WTC11 (cell line): ENCODE results near the gene SYNDIG1.

ENCODE experiments used
- ELF4 ChIP-seq: sonication (generic); formaldehyde crosslinking; IDR thresholded peaks from 2 replicates; pipeline ENCODE4 v1.8.1; 2022; ENCODE audit warnings: low read depth, mild to moderate bottlenecking, moderate library complexity, missing genetic modification reagents
- ESRRA ChIP-seq: sonication (generic); formaldehyde crosslinking; IDR thresholded peaks from 2 replicates; pipeline ENCODE4 v1.8.1; 2022; ENCODE audit warnings: mild to moderate bottlenecking, missing genetic modification reagents, borderline replicate concordance
- FOXJ3 ChIP-seq: sonication (generic); formaldehyde crosslinking; IDR thresholded peaks from 2 replicates; pipeline ENCODE4 v1.9.0; 2021; ENCODE audit warnings: missing genetic modification reagents, mild to moderate bottlenecking, borderline replicate concordance
- GABPB1 ChIP-seq: sonication (generic); formaldehyde crosslinking; IDR thresholded peaks from 2 replicates; pipeline ENCODE4 v1.8.1; 2023; ENCODE audit warnings: mild to moderate bottlenecking, missing genetic modification reagents
- JUN ChIP-seq: sonication (generic); formaldehyde crosslinking; IDR thresholded peaks from 2 replicates; pipeline ENCODE4 v1.8.0; 2023; ENCODE audit warnings: mild to moderate bottlenecking, missing genetic modification reagents
- KAT7 ChIP-seq: sonication (generic); formaldehyde crosslinking; IDR thresholded peaks from 2 replicates; pipeline ENCODE4 v1.8.1; 2023; ENCODE audit warnings: missing genetic modification reagents, mild to moderate bottlenecking, borderline replicate concordance
- NFYB ChIP-seq: sonication (generic); formaldehyde crosslinking; conservative IDR thresholded peaks from 2 replicates; pipeline ENCODE4 v1.8.0; 2022; ENCODE audit warnings: low read depth, missing genetic modification reagents
- ZNF121 ChIP-seq: sonication (generic); formaldehyde crosslinking; IDR thresholded peaks from 2 replicates; pipeline ENCODE4 v1.8.0; 2023; ENCODE audit warnings: missing genetic modification reagents
- ZNF396 ChIP-seq: fragments of 250-450 bp; sonication (Bioruptor Pico); IDR thresholded peaks from 2 replicates; pipeline ENCODE4 v1.8.0; 2021; ENCODE audit warnings: mild to moderate bottlenecking, moderate library complexity, borderline replicate concordance
- TF ChIP-seq, protein P1 (sequence below): fragments of 200-600 bp; IDR thresholded peaks from 2 replicates; pipeline ENCODE4 v1.8.0; 2022; ENCODE audit warnings: antibody characterized with exemption
- TF ChIP-seq, protein P2 (sequence below): sonication (generic); formaldehyde crosslinking; IDR thresholded peaks from 2 replicates; pipeline ENCODE4 v1.8.1; 2023; ENCODE audit warnings: mild to moderate bottlenecking, missing genetic modification reagents, moderate library complexity
- TF ChIP-seq, protein P3 (sequence below): sonication (generic); formaldehyde crosslinking; IDR thresholded peaks from 2 replicates; pipeline ENCODE4 v1.8.1; 2022; ENCODE audit warnings: low read depth, missing genetic modification reagents, borderline replicate concordance
- TF ChIP-seq, protein P4 (sequence below): sonication (generic); formaldehyde crosslinking; IDR thresholded peaks from 2 replicates; pipeline ENCODE4 v1.8.0; 2023; ENCODE audit warnings: mild to moderate bottlenecking, missing genetic modification reagents

DNA sequence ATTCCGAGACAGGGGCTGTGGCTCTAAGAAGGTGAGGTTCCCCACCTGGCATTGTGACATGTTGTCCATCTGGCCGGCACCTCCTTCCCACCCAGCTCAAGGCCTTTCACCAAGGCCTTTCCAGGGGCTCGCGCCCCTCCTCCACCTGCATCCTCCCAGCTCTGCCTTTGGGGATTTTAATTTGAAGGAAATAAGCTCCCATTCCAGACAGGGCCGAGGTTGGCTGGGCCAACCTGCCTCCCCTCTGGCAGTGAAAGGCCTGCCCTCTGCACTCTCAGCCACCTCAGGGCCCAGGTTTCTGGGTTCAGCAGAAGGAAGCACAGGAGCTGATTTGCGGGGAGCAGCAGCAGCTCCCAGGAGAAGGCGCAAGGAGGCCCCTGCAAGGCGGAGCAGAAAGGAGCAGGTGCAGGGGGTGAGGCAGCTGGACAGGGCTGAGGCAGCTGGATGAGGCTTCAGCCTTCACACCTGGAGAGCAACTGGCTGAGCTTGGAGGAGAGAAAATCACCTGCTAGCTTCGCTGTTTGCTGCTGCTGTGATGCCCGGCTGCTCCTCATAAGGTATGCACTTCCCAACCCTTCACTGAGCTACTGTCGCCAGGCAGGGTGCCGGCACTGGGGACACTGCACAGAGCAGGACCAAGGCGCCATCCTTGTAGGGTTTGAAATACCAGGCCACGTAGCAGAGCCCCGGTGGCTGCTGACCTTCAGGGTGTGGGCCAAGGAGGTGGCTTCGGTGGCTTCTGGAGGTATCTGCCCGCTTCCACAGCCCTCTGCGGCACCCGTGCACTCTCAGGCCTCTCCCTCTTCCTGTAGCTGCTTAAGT lies 147.0 kb downstream of the SYNDIG1 start:
- TF ChIP-seq, protein P1, sequence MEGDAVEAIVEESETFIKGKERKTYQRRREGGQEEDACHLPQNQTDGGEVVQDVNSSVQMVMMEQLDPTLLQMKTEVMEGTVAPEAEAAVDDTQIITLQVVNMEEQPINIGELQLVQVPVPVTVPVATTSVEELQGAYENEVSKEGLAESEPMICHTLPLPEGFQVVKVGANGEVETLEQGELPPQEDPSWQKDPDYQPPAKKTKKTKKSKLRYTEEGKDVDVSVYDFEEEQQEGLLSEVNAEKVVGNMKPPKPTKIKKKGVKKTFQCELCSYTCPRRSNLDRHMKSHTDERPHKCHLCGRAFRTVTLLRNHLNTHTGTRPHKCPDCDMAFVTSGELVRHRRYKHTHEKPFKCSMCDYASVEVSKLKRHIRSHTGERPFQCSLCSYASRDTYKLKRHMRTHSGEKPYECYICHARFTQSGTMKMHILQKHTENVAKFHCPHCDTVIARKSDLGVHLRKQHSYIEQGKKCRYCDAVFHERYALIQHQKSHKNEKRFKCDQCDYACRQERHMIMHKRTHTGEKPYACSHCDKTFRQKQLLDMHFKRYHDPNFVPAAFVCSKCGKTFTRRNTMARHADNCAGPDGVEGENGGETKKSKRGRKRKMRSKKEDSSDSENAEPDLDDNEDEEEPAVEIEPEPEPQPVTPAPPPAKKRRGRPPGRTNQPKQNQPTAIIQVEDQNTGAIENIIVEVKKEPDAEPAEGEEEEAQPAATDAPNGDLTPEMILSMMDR = no peak
- TF ChIP-seq, protein P2, sequence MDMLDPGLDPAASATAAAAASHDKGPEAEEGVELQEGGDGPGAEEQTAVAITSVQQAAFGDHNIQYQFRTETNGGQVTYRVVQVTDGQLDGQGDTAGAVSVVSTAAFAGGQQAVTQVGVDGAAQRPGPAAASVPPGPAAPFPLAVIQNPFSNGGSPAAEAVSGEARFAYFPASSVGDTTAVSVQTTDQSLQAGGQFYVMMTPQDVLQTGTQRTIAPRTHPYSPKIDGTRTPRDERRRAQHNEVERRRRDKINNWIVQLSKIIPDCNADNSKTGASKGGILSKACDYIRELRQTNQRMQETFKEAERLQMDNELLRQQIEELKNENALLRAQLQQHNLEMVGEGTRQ (CRISPR knock-in tag) = no peak
- no peak for TF ChIP-seq FOXJ3 (CRISPR knock-in tag)
- TF ChIP-seq, protein P3, sequence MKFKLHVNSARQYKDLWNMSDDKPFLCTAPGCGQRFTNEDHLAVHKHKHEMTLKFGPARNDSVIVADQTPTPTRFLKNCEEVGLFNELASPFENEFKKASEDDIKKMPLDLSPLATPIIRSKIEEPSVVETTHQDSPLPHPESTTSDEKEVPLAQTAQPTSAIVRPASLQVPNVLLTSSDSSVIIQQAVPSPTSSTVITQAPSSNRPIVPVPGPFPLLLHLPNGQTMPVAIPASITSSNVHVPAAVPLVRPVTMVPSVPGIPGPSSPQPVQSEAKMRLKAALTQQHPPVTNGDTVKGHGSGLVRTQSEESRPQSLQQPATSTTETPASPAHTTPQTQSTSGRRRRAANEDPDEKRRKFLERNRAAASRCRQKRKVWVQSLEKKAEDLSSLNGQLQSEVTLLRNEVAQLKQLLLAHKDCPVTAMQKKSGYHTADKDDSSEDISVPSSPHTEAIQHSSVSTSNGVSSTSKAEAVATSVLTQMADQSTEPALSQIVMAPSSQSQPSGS (CRISPR knock-in tag) = no peak
- no peak for TF ChIP-seq ZNF396
- no peak for TF ChIP-seq GABPB1 (CRISPR knock-in tag)
- TF ChIP-seq ESRRA (CRISPR knock-in tag) = no peak
- no peak for TF ChIP-seq NFYB
- TF ChIP-seq, protein P4, sequence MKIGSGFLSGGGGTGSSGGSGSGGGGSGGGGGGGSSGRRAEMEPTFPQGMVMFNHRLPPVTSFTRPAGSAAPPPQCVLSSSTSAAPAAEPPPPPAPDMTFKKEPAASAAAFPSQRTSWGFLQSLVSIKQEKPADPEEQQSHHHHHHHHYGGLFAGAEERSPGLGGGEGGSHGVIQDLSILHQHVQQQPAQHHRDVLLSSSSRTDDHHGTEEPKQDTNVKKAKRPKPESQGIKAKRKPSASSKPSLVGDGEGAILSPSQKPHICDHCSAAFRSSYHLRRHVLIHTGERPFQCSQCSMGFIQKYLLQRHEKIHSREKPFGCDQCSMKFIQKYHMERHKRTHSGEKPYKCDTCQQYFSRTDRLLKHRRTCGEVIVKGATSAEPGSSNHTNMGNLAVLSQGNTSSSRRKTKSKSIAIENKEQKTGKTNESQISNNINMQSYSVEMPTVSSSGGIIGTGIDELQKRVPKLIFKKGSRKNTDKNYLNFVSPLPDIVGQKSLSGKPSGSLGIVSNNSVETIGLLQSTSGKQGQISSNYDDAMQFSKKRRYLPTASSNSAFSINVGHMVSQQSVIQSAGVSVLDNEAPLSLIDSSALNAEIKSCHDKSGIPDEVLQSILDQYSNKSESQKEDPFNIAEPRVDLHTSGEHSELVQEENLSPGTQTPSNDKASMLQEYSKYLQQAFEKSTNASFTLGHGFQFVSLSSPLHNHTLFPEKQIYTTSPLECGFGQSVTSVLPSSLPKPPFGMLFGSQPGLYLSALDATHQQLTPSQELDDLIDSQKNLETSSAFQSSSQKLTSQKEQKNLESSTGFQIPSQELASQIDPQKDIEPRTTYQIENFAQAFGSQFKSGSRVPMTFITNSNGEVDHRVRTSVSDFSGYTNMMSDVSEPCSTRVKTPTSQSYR (CRISPR knock-in tag) = no peak
- no peak for TF ChIP-seq ELF4
- no peak for TF ChIP-seq JUN (CRISPR knock-in tag)
- TF ChIP-seq KAT7 = no peak
- no peak for TF ChIP-seq ZNF121 (CRISPR knock-in tag)
